GM23338 (cell line): ENCODE measurements around the gene TMEM101. TPM values are rescaled to one million over a fixed set of nuclear protein-coding genes. Genes with fewer than 3 reads are reported as not detected.
A peak's percentile ranks its signal among the peaks of the same experiment; 100 is the strongest.

Experiments
- ATAC-seq: fragments of 200-7000 bp; cut with Tn5 transposase; 3 replicates; pipeline ENCODE4 v1.9.1; 2020
- DNase-seq: peaks from one replicate; pipeline ENCODE4 v3.0.0-alpha.2; 2015; ENCODE audit warnings: low spot score
- H2AFZ ChIP-seq: fragments of 200-600 bp; sonication (generic); 2 replicates; pipeline ENCODE4 v1.8.0; 2016; ENCODE audit warnings: antibody characterized with exemption, mild to moderate bottlenecking, moderate library complexity
- H3F3A ChIP-seq: fragments of 200-600 bp; sonication (generic); replicated peaks from 2 replicates; pipeline ENCODE4 v1.8.0; 2017; ENCODE audit warnings: antibody characterized with exemption, mixed run types, low read depth
- H3K27ac ChIP-seq: fragments of 200-600 bp; sonication (generic); 2 replicates; pipeline ENCODE4 v1.6.1; 2016; ENCODE audit warnings: low read depth
- H3K27me3 ChIP-seq: fragments of 200-600 bp; sonication (generic); 2 replicates; pipeline ENCODE4 v1.8.0; 2016; ENCODE audit warnings: mild to moderate bottlenecking, mixed run types, moderate library complexity; ENCODE audit not compliant: insufficient read depth
- H3K36me3 ChIP-seq: fragments of 200-600 bp; sonication (generic); 2 replicates; pipeline ENCODE4 v1.8.0; 2016; ENCODE audit warnings: mild to moderate bottlenecking; ENCODE audit not compliant: insufficient read depth
- H3K4me1 ChIP-seq: fragments of 200-600 bp; sonication (generic); 2 replicates; pipeline ENCODE4 v1.8.0; 2016; ENCODE audit warnings: mild to moderate bottlenecking, moderate library complexity; ENCODE audit not compliant: insufficient read depth
- H3K4me2 ChIP-seq: fragments of 200-600 bp; sonication (generic); 2 replicates; pipeline ENCODE4 v1.7.1; 2017; ENCODE audit warnings: mixed run types
- H3K4me3 ChIP-seq: fragments of 200-600 bp; sonication (generic); 2 replicates; pipeline ENCODE4 v1.6.1; 2016; ENCODE audit warnings: mixed run types
- H3K79me2 ChIP-seq: fragments of 200-600 bp; sonication (generic); replicated peaks from 2 replicates; pipeline ENCODE4 v1.8.0; 2017; ENCODE audit warnings: mild to moderate bottlenecking; ENCODE audit not compliant: insufficient read depth
- H3K9me2 ChIP-seq: fragments of 200-600 bp; sonication (generic); 2 replicates; pipeline ENCODE4 v1.8.0; 2017; ENCODE audit not compliant: insufficient read depth
- H4K20me1 ChIP-seq: fragments of 200-600 bp; sonication (generic); replicated peaks from 2 replicates; pipeline ENCODE4 v1.8.0; 2017; ENCODE audit warnings: mild to moderate bottlenecking; ENCODE audit not compliant: insufficient read depth
- H3K27ac Mint-ChIP-seq: 2 replicates; pipeline ENCODE4 v1.8.0; 2020; ENCODE audit warnings: inconsistent platforms, mild to moderate bottlenecking, moderate library complexity, mixed read lengths
- H3K27me3 Mint-ChIP-seq: 3 replicates; pipeline ENCODE4 v1.8.0; 2022; ENCODE audit warnings: low read depth, mild to moderate bottlenecking, moderate library complexity, mixed read lengths, inconsistent platforms; ENCODE audit not compliant: insufficient read depth, poor library complexity
- H3K36me3 Mint-ChIP-seq: 3 replicates; pipeline ENCODE4 v1.8.0; 2021; ENCODE audit warnings: low read depth, mild to moderate bottlenecking, inconsistent platforms, moderate library complexity, mixed read lengths
- H3K4me1 Mint-ChIP-seq: 3 replicates; pipeline ENCODE4 v1.8.0; 2020; ENCODE audit warnings: mild to moderate bottlenecking, inconsistent platforms, mixed read lengths
- H3K4me3 Mint-ChIP-seq: 3 replicates; pipeline ENCODE4 v1.8.0; 2021; ENCODE audit warnings: moderate library complexity, mild to moderate bottlenecking, inconsistent platforms, mixed read lengths
- H3K9me3 Mint-ChIP-seq: 3 replicates; pipeline ENCODE4 v1.8.0; 2020; ENCODE audit warnings: moderate library complexity, mild to moderate bottlenecking, inconsistent platforms, mixed read lengths
- CREB1 ChIP-seq: fragments of 250-450 bp; sonication (Bioruptor Pico); IDR thresholded peaks from 2 replicates; pipeline ENCODE4 v1.5.0; 2020; ENCODE audit warnings: low read depth, mild to moderate bottlenecking, moderate library complexity
- ETS1 ChIP-seq: IDR thresholded peaks from 2 replicates; pipeline ENCODE4 v1.6.1; 2016; ENCODE audit warnings: antibody characterized with exemption
- EZH2 ChIP-seq: fragments of 200-600 bp; sonication (generic); IDR thresholded peaks from one replicate; pipeline ENCODE4 v1.8.0; 2017; ENCODE audit warnings: antibody characterized with exemption, mild to moderate bottlenecking, low read depth; ENCODE audit not compliant: unreplicated experiment
- NANOG ChIP-seq: IDR thresholded peaks from 2 replicates; pipeline ENCODE4 v1.6.1; 2016; ENCODE audit warnings: antibody characterized with exemption, borderline replicate concordance
- POLR2AphosphoS5 ChIP-seq: IDR thresholded peaks from 2 replicates; pipeline ENCODE4 v1.6.1; 2016; ENCODE audit warnings: antibody characterized with exemption, low read depth
- REST ChIP-seq: IDR thresholded peaks from one replicate; pipeline ENCODE4 v1.6.1; 2018; ENCODE audit warnings: antibody characterized with exemption; ENCODE audit not compliant: unreplicated experiment
- STAT1 ChIP-seq: IDR thresholded peaks from one replicate; pipeline ENCODE4 v1.6.1; 2016; ENCODE audit warnings: antibody characterized with exemption; ENCODE audit not compliant: unreplicated experiment
- ZNF331 ChIP-seq: fragments of 250-450 bp; sonication (Bioruptor Pico); IDR thresholded peaks from 2 replicates; pipeline ENCODE4 v1.5.0; 2020; ENCODE audit warnings: low read depth, mild to moderate bottlenecking, moderate library complexity
- ZNF462 ChIP-seq: fragments of 250-450 bp; sonication (Bioruptor Pico); IDR thresholded peaks from 2 replicates; pipeline ENCODE4 v1.5.0; 2020; ENCODE audit warnings: mild to moderate bottlenecking, moderate library complexity
- polyA plus RNA-seq: library from polyadenylated mRNA; unstranded; fragments of >200 nt; fragmentation: Nextera tagmentation; extraction: Ambion mirVana; gene quantifications from 2 replicates; pipeline ENCODE4 v1.2.1, GENCODE V29; 2016
- total RNA-seq: library from RNA; depleted of rRNA; stranded (reverse); fragments of >200 nt; shearing (Covaris generic); gene quantifications from 2 replicates; pipeline ENCODE4 v1.2.3, GENCODE V29; 2014

The TMEM101 gene
- total and polyA plus RNA-seq, 2 experiments from 2014 or later = 15.9 to 31.6 TPM

DNA sequence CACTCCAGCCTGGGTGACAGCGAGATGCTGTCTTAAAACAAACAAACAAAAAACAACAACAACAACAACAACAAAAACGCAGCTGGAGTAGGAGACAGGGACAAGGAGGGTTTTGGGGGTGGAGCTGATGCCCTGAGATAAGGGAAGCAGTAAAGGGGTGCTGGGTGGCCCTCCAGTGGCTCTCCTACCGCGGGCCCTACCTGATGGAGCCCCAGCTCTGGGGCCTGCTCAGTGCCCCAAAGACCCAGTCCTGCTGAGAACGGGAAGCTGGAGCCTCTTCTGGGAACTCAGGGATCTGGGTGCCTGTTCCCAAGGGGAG, 31.6 kb downstream of the TMEM101 start:
- Histone ChIP-seq H3K4me3 (peak overlapping the region; percentile 73), H3K27ac (no peak overlapping the region), H4K20me1 (no peaks in the 10 kb centered on the region), H3K36me3 (no peaks in the 10 kb centered on the region), H3K79me2 (no peaks in the 10 kb centered on the region), H2AFZ (peak overlapping the region; percentile 100), H3K27me3 (peaks cover 37% of the 10 kb centered on the region), H3F3A (0 out of 2 replicates have a peak, but pooled peaks cover 3% of the 10 kb centered on the region), H3K4me2 (peak overlapping the region; percentile 90), H3K4me1 (peaks cover 8% of the 10 kb centered on the region; the same call in 1 of the 2 replicates), H3K9me2 (no peaks in the 10 kb centered on the region)
- DNase-seq (no peak), ATAC-seq (no peak)
- no peak for TF ChIP-seq CREB1 (CRISPR knock-in tag)
- no peak for TF ChIP-seq EZH2
- TF ChIP-seq STAT1 = no peak
- no peak for TF ChIP-seq ZNF462
- no peak for TF ChIP-seq ZNF331
- no peak for TF ChIP-seq POLR2AphosphoS5
- no peak for TF ChIP-seq NANOG
- TF ChIP-seq ETS1 = no peak
- no peak for TF ChIP-seq REST
- Mint-ChIP-seq H3K4me3 (peak overlapping the region; percentile 79), H3K27ac (no peak overlapping the region), H3K9me3 (no peaks in the 10 kb centered on the region), H3K36me3 (no peaks in the 10 kb centered on the region), H3K27me3 (peaks cover 22% of the 10 kb centered on the region), H3K4me1 (peaks cover 12% of the 10 kb centered on the region; the same call in 2 of the 3 replicates)
